NCI-H524 treated with DMSO at 0.1 percent for 48 hours (cell line): ENCODE measurements around the gene RPAIN.

Source experiments
- DNase-seq: peaks from one replicate; lab custom pipeline; 2025; lab: John Stamatoyannopoulos, UW

The RPAIN gene, protein sequence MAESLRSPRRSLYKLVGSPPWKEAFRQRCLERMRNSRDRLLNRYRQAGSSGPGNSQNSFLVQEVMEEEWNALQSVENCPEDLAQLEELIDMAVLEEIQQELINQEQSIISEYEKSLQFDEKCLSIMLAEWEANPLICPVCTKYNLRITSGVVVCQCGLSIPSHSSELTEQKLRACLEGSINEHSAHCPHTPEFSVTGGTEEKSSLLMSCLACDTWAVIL

GRCh38 chr17:5419959-5420653 is at the start of gene RPAIN:
Gene RPAIN, plus strand, starts transcription at chr17:5420182. Its CDS starts 29 bp downstream, at chr17:5420211.
- peak; percentile 88 for DNase-seq

DNA sequence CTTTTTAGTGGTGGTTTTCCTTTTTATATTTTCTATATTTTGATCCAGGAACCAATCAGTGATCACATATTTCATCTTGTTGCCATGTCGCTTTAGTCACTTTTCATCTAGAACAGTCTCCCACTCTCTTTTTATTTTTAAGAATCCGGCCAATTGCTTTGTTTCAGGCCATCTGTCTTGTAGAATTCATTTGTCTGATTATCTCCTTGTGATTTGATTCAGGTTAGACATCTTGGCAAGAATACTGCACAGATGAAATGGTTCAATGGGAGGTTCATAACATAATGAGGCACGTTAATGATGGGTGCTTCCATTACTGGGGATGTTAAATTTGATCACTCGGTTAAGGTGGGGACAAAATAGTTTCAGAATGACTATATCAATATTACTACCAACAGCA is 49.6 kb upstream of the RPAIN start:
- no peak for DNase-seq

DNA sequence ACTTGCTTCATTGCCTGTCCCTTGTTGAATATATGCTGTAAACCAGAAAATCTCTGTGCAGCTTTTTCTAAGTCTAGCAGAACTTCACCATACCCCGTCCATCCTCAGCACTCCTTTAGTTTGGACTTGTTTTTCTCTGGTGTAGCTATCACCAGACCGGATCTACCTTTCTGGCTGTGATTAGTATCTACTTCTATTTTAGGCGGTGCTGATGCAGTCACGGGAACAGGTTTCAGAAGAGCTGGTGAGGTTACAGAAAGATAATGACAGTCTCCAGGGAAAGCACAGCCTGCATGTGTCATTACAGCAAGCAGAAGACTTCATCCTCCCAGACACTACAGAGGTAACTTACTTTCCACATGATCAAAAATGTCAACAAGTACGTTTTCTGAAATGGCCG is 46.9 kb upstream of the RPAIN start:
- DNase-seq, result no peak

DNA sequence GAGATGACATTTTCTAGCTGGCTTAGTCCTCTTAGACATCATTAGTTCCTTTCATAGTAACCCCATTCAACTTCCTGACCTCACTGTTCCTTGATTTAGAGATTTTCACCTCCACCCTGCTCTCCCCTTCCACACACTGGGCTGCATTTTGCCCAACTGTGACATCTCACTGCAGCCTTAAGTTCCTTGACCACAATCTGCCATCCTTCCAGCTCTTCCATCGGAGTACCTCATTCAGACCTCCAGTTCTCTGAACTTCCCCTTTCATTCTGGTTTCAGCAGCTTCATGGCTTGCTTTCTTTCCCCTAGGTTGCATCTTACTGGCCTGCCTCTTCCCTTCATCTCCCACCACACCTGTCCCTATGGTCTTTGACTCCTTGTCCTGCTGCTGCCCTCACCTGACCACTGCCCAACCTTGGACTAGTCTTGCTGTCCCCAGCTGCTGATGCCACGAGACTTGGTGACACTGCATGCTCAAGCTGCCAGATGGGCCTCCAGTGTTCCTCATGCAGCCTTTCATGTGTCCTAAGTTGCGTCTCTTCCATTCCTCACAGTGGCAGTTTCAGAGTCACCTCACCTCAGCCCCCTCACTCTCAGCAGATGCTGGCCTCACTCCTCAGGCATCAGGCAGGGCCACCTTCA is 41.3 kb upstream of the RPAIN start:
- DNase-seq, result no peak

GRCh38 chr17:5379351-5380107 is 40.5 kb upstream of the RPAIN start:
- no peak for DNase-seq

GRCh38 chr17:5380491-5381135 is 39.4 kb upstream of the RPAIN start:
- no peak for DNase-seq

GRCh38 chr17:5381542-5381941 is 38.4 kb upstream of the RPAIN start:
- no peak for DNase-seq

- DNase-seq, result no peak
Measured at GRCh38 chr17:5391678-5392077, 28.3 kb upstream of the RPAIN start.

DNA sequence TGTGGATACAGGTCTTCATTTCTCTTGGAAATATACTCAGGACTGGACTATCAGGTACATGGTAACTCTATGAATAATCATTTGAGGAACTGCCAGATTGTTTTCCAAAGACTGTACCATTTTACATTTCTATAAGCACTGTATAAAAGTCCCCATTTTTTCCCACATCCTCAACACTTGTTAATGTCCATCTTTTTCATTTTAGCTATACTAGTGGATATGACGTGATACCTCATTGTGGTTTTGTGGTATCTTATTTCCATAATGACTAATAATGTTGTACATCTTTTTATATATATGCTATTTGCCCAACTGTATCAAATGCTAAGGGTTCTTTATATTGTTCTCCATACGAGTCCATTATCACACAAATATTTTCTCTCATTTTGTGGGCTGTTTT is 23.4 kb upstream of the RPAIN start:
- DNase-seq, result no peak

DNA sequence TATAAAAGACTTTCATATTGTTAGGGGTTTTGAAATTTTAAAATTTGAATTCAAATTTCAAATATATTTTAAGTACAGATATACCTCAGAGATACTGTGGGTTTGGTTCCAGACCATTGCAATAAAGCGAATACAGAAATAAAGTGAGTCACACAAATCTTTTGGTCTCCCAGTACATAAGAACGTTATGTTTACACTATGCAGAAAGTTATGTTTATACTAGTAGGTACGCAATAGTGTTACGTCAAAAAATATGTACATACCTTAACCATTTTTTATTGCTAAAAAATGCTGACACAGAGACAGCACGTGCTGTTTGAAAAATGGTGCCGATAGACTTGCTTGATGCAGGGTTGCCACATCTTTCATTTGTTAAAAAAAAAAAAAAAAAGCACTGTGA is 20.2 kb upstream of the RPAIN start:
- no peak for DNase-seq

- DNase-seq, result no peak
Measured at GRCh38 chr17:5405400-5405799, 14.6 kb upstream of the RPAIN start.

DNA sequence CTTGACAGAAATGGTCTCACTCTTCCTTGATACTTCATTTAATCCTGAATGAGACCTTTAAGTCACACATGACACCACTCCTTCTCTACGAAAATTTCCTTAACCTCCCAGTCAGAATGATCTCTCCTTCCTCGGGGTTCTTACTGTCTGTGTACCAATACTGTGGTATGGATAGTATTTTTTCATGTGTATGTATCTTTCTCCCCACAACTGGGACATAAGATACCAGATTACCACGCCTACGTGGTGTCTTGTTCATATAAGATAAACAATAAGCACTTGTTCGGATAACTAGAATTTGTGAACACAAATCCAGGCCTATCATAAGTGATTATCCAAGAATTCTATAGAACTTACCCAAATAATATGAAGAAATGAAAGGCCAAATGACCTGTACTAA is 11.8 kb upstream of the RPAIN start:
- no peak for DNase-seq

DNA sequence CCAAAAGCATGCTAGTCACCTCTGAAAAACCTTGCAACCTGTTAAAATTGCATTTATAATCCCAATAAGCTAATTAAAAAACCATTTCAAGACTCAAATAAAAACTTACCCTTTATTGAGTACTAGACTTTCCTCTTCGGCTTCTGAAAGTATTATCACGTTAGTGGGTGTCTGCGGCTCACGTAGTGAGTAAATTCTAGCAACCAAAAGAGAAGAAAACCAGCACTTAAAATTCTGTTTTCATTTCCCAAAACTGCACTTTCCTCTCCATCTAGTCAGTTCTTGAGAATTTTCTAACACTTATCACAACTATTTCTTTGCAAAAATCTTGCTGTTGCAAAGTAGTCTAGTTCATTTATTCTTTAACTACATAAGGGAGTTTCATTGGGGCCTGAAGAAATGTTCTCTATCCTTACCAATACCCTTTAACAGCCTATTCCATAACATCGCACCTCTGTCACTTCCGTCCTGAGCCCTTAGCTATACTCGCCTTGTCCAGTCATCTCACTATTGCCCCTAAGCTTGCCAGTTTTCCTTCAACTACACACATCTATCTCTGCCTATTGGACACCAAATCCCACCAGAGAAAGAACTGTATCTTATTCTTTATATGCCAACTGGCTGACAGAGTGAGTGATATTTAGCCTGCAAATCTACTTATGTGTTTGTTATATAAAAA is 9.2 kb upstream of the RPAIN start:
- no peak for DNase-seq

- DNase-seq, result no peak
Measured at GRCh38 chr17:5413682-5414081, 6.3 kb upstream of the RPAIN start.

- DNase-seq, result no peak
Measured at GRCh38 chr17:5416901-5417300, 3.1 kb upstream of the RPAIN start.

- no peak for DNase-seq
Measured at GRCh38 chr17:5418858-5419355, 1.1 kb upstream of the RPAIN start.

GRCh38 chr17:5419356-5419958 is 525 bp upstream of the RPAIN start, which contains the start of gene NUP88:
Gene NUP88, minus strand, starts transcription at chr17:5419662. Its CDS starts 12 bp downstream, at chr17:5419650.
- peak; percentile 88 for DNase-seq

DNA sequence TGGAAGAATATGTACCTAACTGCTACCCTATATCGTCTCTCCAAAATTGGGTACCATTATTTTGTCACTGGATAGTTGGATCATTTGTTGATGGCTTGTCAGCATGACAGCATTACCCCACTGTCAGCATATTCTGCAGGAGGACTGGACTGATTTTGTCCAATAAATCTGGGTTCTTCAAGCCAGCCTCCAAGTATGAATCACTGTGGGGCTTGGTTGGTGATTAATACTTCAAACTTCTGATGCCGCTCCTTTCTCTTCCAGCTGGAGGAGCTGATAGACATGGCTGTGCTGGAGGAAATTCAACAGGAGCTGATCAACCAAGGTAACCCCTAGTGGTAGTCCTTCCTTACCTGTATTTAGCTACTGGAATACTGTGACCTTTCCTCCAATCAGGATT is 2.5 kb downstream of the RPAIN start:
- no peak for DNase-seq

- no peak for DNase-seq
Measured at GRCh38 chr17:5424909-5425308, 4.9 kb downstream of the RPAIN start.

- no peak for DNase-seq
Measured at GRCh38 chr17:5425826-5426225, 5.8 kb downstream of the RPAIN start.
